ENCODE results near the gene SV2A.
"Not testable (repeated sequence)": the region's sequence is repeated elsewhere in the genome, so short reads cannot be mapped to it uniquely, and the experiment has no call there.

DNA sequence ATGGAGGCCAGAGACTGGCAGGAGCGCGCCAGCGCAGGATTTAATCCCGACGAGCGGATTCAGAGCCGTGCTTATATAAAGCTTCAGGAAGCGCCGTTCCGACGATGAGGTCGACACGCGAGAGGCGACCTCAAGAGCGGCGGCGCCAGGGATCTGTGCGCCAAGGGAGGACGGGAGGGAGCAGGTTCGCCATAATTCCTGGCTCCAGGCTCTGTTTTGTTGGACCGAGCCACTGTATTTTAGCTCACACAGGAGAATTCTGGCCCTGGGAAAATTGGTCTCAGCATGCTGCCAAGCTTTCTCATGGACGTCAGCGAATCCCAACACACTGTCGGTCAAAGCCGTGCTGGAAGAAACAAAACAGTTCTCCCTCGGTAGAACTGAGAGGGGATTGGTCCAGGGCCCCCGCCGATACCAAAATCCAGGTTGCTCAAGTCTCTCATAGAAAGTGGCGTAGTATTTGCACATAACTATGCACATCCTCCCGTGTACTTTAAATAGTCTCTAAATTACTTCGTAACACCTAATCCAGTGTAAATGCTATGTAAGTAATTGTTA, 56.1 kb downstream of the SV2A start:
- TF ChIP-seq CTCF (IDR thresholded peaks at IDR 0.05); POLR2AphosphoS5 (IDR thresholded peaks at IDR 0.05; ENCODE audit: low read depth, low read length); TCF7L2 (IDR thresholded peaks at IDR 0.05; ENCODE audit: low read depth, low read length): not testable (repeated sequence)

Measured in Panc1 (cell line).